HEK293 (cell line): ENCODE data around the gene VAT1.

Experiments
- CTCF ChIA-PET: fragments of 350-600 bp; formaldehyde crosslinking; extraction: SDS; loops from one replicate; lab custom pipeline; 2021; ENCODE audit warnings: antibody characterized with exemption; lab: Yijun Ruan, JAX
- POLR2A ChIA-PET: fragments of 300-600 bp; formaldehyde crosslinking; extraction: SDS; loops from one replicate; lab custom pipeline; 2020; ENCODE audit warnings: antibody characterized with exemption, inconsistent platforms; lab: Yijun Ruan, JAX
- H3K27ac ChIP-seq: fragments of 200-500 bp; sonication (Bioruptor generic); 2 replicates; pipeline ENCODE4 v1.5.1; 2014; ENCODE audit warnings: low read depth, low read length, control low read depth, inconsistent platforms; ENCODE audit errors: extremely low read depth
- H3K36me3 ChIP-seq, 2 experiments: fragments of 200-500 bp in 1 of 2; sonication (Bioruptor generic) in 1 of 2; 1 replicate in 1 of 2; 2 replicates in 1 of 2; pipeline ENCODE4 v1.5.1; 2014 to 2017; ENCODE audit warnings: inconsistent platforms in 2 of 2, low read length in 2 of 2; ENCODE audit not compliant: control insufficient read depth in 2 of 2, insufficient read depth in 1 of 2
- H3K4me1 ChIP-seq: fragments of 200-500 bp; sonication (Bioruptor generic); 2 replicates; pipeline ENCODE4 v1.5.1; 2014; ENCODE audit warnings: mild to moderate bottlenecking, low read length, inconsistent platforms; ENCODE audit not compliant: control insufficient read depth, insufficient read depth
- H3K4me3 ChIP-seq: 2 replicates; pipeline ENCODE4 v1.5.1; 2011; ENCODE audit warnings: low read depth, mild to moderate bottlenecking, control low read depth, low read length, moderate library complexity
- H3K9me3 ChIP-seq: fragments of 200-500 bp; sonication (Bioruptor generic); 2 replicates; pipeline ENCODE4 v1.5.1; 2014; ENCODE audit warnings: low read depth, low read length, inconsistent platforms; ENCODE audit not compliant: control insufficient read depth, insufficient read depth
- BCL11B ChIP-seq: fragments of 450-650 bp; formaldehyde crosslinking; IDR thresholded peaks from 2 replicates; pipeline ENCODE4 v1.5.1; 2016; ENCODE audit warnings: low read depth, missing biosample characterization, missing genetic modification characterization
- FEZF1 ChIP-seq: fragments of 450-650 bp; formaldehyde crosslinking; IDR thresholded peaks from 2 replicates; pipeline ENCODE4 v1.5.1; 2016; ENCODE audit warnings: missing biosample characterization, missing genetic modification characterization
- GLI2 ChIP-seq: fragments of 450-650 bp; formaldehyde crosslinking; IDR thresholded peaks from 2 replicates; pipeline ENCODE4; 2017; ENCODE audit warnings: missing biosample characterization, missing genetic modification characterization, low read depth, borderline replicate concordance
- KLF10 ChIP-seq: fragments of 450-650 bp; IDR thresholded peaks from 2 replicates; pipeline ENCODE4 v1.5.1; 2018; ENCODE audit warnings: missing biosample characterization, mild to moderate bottlenecking, missing genetic modification characterization
- WT1 ChIP-seq: fragments of 450-650 bp; formaldehyde crosslinking; IDR thresholded peaks from 2 replicates; pipeline ENCODE4 v1.5.1; 2016; ENCODE audit warnings: missing biosample characterization, missing genetic modification characterization
- ZFHX2 ChIP-seq: fragments of 450-650 bp; formaldehyde crosslinking; conservative IDR thresholded peaks from 2 replicates; pipeline ENCODE4 v1.5.1; 2016; ENCODE audit warnings: missing biosample characterization, missing genetic modification characterization
- ZFP3 ChIP-seq: fragments of 450-650 bp; formaldehyde crosslinking; IDR thresholded peaks from 2 replicates; pipeline ENCODE4 v1.5.1; 2016; ENCODE audit warnings: low read depth, missing biosample characterization, missing genetic modification characterization
- ZNF10 ChIP-seq: fragments of 450-650 bp; formaldehyde crosslinking; IDR thresholded peaks from 2 replicates; pipeline ENCODE4 v1.5.1; 2017; ENCODE audit warnings: missing biosample characterization, missing genetic modification characterization
- ZNF112 ChIP-seq: fragments of 450-650 bp; formaldehyde crosslinking; IDR thresholded peaks from 2 replicates; pipeline ENCODE4 v1.5.0; 2017; ENCODE audit warnings: missing biosample characterization, missing genetic modification characterization
- ZNF214 ChIP-seq: fragments of 450-650 bp; formaldehyde crosslinking; IDR thresholded peaks from 2 replicates; pipeline ENCODE4 v1.5.1; 2017; ENCODE audit warnings: missing biosample characterization, mild to moderate bottlenecking, missing genetic modification characterization, borderline replicate concordance
- ZNF302 ChIP-seq: fragments of 450-650 bp; formaldehyde crosslinking; IDR thresholded peaks from 2 replicates; pipeline ENCODE4 v1.5.1; 2016; ENCODE audit warnings: missing biosample characterization, missing genetic modification characterization, low read depth
- ZNF311 ChIP-seq: fragments of 450-650 bp; formaldehyde crosslinking; IDR thresholded peaks from 2 replicates; pipeline ENCODE4 v1.5.1; 2017; ENCODE audit warnings: missing biosample characterization, missing genetic modification characterization, borderline replicate concordance
- ZNF354C ChIP-seq: fragments of 450-650 bp; formaldehyde crosslinking; IDR thresholded peaks from 2 replicates; pipeline ENCODE4 v1.5.1; 2016; ENCODE audit warnings: missing biosample characterization, missing genetic modification characterization, low read depth, borderline replicate concordance
- ZNF37A ChIP-seq: fragments of 450-650 bp; IDR thresholded peaks from 2 replicates; pipeline ENCODE4 v1.5.1; 2018; ENCODE audit warnings: missing biosample characterization, missing genetic modification characterization
- ZNF391 ChIP-seq: fragments of 450-650 bp; formaldehyde crosslinking; IDR thresholded peaks from 2 replicates; pipeline ENCODE4 v1.5.1; 2016; ENCODE audit warnings: low read depth, missing biosample characterization, missing genetic modification characterization, borderline replicate concordance
- ZNF510 ChIP-seq: fragments of 450-650 bp; formaldehyde crosslinking; IDR thresholded peaks from 2 replicates; pipeline ENCODE4 v1.5.1; 2018; ENCODE audit warnings: mild to moderate bottlenecking, missing genetic modification characterization, missing biosample characterization; ENCODE audit not compliant: insufficient replicate concordance
- ZNF549 ChIP-seq: fragments of 450-650 bp; IDR thresholded peaks from 2 replicates; pipeline ENCODE4 v1.5.1; 2018; ENCODE audit warnings: missing biosample characterization, missing genetic modification characterization, mild to moderate bottlenecking, inconsistent platforms, moderate library complexity
- ZNF561 ChIP-seq: fragments of 450-650 bp; IDR thresholded peaks from 2 replicates; pipeline ENCODE4 v1.5.1; 2018; ENCODE audit warnings: missing biosample characterization, missing genetic modification characterization, borderline replicate concordance
- ZNF571 ChIP-seq: fragments of 450-650 bp; formaldehyde crosslinking; IDR thresholded peaks from 2 replicates; pipeline ENCODE4 v1.5.0; 2017; ENCODE audit warnings: missing biosample characterization, missing genetic modification characterization
- ZNF585B ChIP-seq: fragments of 450-650 bp; formaldehyde crosslinking; IDR thresholded peaks from 2 replicates; pipeline ENCODE4 v1.5.1; 2016; ENCODE audit warnings: missing biosample characterization, missing genetic modification characterization
- ZNF600 ChIP-seq: fragments of 450-650 bp; formaldehyde crosslinking; IDR thresholded peaks from 2 replicates; pipeline ENCODE4 v1.5.1; 2016; ENCODE audit warnings: missing biosample characterization, missing genetic modification characterization
- ZNF791 ChIP-seq: fragments of 450-650 bp; formaldehyde crosslinking; IDR thresholded peaks from 2 replicates; pipeline ENCODE4 v1.5.1; 2016; ENCODE audit warnings: missing biosample characterization, missing genetic modification characterization
- ZNF837 ChIP-seq: fragments of 450-650 bp; formaldehyde crosslinking; IDR thresholded peaks from 2 replicates; pipeline ENCODE4 v1.5.1; 2016; ENCODE audit warnings: missing biosample characterization, missing genetic modification characterization
- TF ChIP-seq, protein P1 (sequence below): sonication (generic); formaldehyde crosslinking; IDR thresholded peaks from 2 replicates; pipeline ENCODE4 v1.8.1; 2022; ENCODE audit warnings: mild to moderate bottlenecking, moderate library complexity, missing genetic modification reagents
- TF ChIP-seq, protein P2 (sequence below): fragments of 450-650 bp; formaldehyde crosslinking; IDR thresholded peaks from 2 replicates; pipeline ENCODE4 v1.5.0; 2017; ENCODE audit warnings: missing biosample characterization, missing genetic modification characterization, borderline replicate concordance
- TF ChIP-seq, protein P3 (sequence below): fragments of 450-650 bp; formaldehyde crosslinking; IDR thresholded peaks from 2 replicates; pipeline ENCODE4 v1.5.1; 2016; ENCODE audit warnings: missing biosample characterization, missing genetic modification characterization
- TF ChIP-seq, protein P4 (sequence below): fragments of 450-650 bp; formaldehyde crosslinking; IDR thresholded peaks from 2 replicates; pipeline ENCODE4 v1.5.1; 2016; ENCODE audit warnings: missing biosample characterization, missing genetic modification characterization
- TF ChIP-seq, protein P5 (sequence below): fragments of 450-650 bp; formaldehyde crosslinking; IDR thresholded peaks from 2 replicates; pipeline ENCODE4 v1.5.1; 2017; ENCODE audit warnings: missing biosample characterization, missing genetic modification characterization
- TF ChIP-seq, protein P6 (sequence below): IDR thresholded peaks from 2 replicates; pipeline ENCODE4 v1.6.1; 2011; ENCODE audit warnings: mild to moderate bottlenecking, low read depth, low read length, borderline replicate concordance

VAT1 gene

DNA sequence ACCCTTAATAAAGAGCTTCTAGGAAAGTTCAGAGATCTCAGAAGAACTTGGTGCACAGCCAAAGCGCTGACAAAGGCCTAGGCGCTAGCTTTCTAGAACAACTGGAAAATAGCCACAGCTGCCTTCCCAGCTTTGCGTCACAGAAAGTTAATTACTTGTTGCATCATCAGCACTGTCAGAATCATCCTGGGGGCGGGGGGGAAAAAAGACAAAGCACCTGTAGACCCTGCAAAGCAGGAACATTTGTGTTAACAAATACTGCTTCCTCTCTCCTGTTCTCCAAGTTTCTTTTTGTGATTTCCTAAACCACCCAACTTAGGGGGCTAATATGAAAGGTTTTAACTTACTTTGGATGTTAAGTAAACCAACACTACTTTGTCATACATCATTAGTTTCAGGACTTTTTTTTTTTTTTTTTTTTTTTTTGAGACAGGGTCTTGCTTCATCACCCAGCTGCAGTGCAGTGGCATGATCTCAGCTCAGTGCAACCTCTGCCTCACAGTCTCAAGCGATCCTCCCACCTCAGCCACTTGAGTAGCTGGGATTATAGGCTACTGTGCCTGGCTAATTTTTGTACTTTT is 53.1 kb downstream of the VAT1 start:
- Histone ChIP-seq H3K9me3 (no peaks in the 10 kb centered on the region), H3K36me3 (no peaks in the 10 kb centered on the region; a peak in 1 of 3 replicates), H3K4me1 (no peaks in the 10 kb centered on the region), H3K27ac (0 out of 2 replicates have a peak overlapping the region, but pooled peaks have one; percentile 8), H3K4me3 (no peak overlapping the region)
- ChIA-PET POLR2A (interaction anchor here (0.6 to 1.7 kb wide), 4 partner anchors 29 to 440 kb away, joined by 3 to 17 read pairs (median 4); partner anchors contain the start of gene RPL27), CTCF (interaction anchor here (0.6 to 1.0 kb wide), 5 partner anchors 13 to 368 kb away, joined by 3 to 18 read pairs (median 4); partner anchors contain the start of gene RPL27)
- TF ChIP-seq ZNF391 (tag by site-specific recombination) (no peak), KLF10 (no peak; the same call in 1 of the 2 replicates), ZNF354C (no peak), ZNF571 (tag by site-specific recombination) (no peak), ZNF302 (tag by site-specific recombination) (no peak), ZNF549 (tag by site-specific recombination) (no peak), ZNF214 (tag by site-specific recombination) (no peak), ZFP3 (tag by site-specific recombination) (no peak), ZNF561 (tag by site-specific recombination) (no peak), GLI2 (tag by site-specific recombination) (no peak), ZNF585B (no peak), ZNF600 (tag by site-specific recombination) (no peak), ZNF510 (tag by site-specific recombination) (no peak), ZNF10 (tag by site-specific recombination) (no peak), ZNF837 (tag by site-specific recombination) (no peak), ZNF37A (tag by site-specific recombination) (no peak), FEZF1 (tag by site-specific recombination) (no peak), ZNF112 (no peak), WT1 (no peak), ZNF791 (no peak), ZFHX2 (tag by site-specific recombination) (no peak), BCL11B (tag by site-specific recombination) (no peak), ZNF311 (no peak)
- TF ChIP-seq, protein P1, sequence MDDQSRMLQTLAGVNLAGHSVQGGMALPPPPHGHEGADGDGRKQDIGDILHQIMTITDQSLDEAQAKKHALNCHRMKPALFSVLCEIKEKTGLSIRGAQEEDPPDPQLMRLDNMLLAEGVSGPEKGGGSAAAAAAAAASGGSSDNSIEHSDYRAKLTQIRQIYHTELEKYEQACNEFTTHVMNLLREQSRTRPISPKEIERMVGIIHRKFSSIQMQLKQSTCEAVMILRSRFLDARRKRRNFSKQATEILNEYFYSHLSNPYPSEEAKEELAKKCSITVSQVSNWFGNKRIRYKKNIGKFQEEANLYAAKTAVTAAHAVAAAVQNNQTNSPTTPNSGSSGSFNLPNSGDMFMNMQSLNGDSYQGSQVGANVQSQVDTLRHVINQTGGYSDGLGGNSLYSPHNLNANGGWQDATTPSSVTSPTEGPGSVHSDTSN (CRISPR knock-in tag) = no peak
- TF ChIP-seq, protein P2, sequence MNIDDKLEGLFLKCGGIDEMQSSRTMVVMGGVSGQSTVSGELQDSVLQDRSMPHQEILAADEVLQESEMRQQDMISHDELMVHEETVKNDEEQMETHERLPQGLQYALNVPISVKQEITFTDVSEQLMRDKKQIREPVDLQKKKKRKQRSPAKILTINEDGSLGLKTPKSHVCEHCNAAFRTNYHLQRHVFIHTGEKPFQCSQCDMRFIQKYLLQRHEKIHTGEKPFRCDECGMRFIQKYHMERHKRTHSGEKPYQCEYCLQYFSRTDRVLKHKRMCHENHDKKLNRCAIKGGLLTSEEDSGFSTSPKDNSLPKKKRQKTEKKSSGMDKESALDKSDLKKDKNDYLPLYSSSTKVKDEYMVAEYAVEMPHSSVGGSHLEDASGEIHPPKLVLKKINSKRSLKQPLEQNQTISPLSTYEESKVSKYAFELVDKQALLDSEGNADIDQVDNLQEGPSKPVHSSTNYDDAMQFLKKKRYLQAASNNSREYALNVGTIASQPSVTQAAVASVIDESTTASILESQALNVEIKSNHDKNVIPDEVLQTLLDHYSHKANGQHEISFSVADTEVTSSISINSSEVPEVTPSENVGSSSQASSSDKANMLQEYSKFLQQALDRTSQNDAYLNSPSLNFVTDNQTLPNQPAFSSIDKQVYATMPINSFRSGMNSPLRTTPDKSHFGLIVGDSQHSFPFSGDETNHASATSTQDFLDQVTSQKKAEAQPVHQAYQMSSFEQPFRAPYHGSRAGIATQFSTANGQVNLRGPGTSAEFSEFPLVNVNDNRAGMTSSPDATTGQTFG (tag by site-specific recombination) = no peak
- TF ChIP-seq, protein P3, sequence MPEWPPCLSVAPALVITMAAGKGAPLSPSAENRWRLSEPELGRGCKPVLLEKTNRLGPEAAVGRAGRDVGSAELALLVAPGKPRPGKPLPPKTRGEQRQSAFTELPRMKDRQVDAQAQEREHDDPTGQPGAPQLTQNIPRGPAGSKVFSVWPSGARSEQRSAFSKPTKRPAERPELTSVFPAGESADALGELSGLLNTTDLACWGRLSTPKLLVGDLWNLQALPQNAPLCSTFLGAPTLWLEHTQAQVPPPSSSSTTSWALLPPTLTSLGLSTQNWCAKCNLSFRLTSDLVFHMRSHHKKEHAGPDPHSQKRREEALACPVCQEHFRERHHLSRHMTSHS (tag by site-specific recombination) = no peak
- TF ChIP-seq, protein P4, sequence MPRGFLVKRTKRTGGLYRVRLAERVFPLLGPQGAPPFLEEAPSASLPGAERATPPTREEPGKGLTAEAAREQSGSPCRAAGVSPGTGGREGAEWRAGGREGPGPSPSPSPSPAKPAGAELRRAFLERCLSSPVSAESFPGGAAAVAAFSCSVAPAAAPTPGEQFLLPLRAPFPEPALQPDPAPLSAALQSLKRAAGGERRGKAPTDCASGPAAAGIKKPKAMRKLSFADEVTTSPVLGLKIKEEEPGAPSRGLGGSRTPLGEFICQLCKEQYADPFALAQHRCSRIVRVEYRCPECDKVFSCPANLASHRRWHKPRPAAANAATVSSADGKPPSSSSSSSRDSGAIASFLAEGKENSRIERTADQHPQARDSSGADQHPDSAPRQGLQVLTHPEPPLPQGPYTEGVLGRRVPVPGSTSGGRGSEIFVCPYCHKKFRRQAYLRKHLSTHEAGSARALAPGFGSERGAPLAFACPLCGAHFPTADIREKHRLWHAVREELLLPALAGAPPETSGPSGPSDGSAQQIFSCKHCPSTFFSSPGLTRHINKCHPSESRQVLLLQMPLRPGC = no peak
- TF ChIP-seq, protein P5, sequence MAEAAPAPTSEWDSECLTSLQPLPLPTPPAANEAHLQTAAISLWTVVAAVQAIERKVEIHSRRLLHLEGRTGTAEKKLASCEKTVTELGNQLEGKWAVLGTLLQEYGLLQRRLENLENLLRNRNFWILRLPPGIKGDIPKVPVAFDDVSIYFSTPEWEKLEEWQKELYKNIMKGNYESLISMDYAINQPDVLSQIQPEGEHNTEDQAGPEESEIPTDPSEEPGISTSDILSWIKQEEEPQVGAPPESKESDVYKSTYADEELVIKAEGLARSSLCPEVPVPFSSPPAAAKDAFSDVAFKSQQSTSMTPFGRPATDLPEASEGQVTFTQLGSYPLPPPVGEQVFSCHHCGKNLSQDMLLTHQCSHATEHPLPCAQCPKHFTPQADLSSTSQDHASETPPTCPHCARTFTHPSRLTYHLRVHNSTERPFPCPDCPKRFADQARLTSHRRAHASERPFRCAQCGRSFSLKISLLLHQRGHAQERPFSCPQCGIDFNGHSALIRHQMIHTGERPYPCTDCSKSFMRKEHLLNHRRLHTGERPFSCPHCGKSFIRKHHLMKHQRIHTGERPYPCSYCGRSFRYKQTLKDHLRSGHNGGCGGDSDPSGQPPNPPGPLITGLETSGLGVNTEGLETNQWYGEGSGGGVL (tag by site-specific recombination) = peak; percentile 66; the same call in 1 of the 2 replicates
- TF ChIP-seq, protein P6, sequence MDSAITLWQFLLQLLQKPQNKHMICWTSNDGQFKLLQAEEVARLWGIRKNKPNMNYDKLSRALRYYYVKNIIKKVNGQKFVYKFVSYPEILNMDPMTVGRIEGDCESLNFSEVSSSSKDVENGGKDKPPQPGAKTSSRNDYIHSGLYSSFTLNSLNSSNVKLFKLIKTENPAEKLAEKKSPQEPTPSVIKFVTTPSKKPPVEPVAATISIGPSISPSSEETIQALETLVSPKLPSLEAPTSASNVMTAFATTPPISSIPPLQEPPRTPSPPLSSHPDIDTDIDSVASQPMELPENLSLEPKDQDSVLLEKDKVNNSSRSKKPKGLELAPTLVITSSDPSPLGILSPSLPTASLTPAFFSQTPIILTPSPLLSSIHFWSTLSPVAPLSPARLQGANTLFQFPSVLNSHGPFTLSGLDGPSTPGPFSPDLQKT = no peak
